Ramos (cell line): ENCODE measurements around the gene NRSN2.
"Not testable (repeated sequence)": the region's sequence is repeated elsewhere in the genome, so short reads cannot be mapped to it uniquely, and the experiment has no call there.

Experiments
- in situ Hi-C: fragments of 300-500 bp; cut with MboI; formaldehyde crosslinking; loops from one replicate; pipeline ENCODE4 v1.14.3; 2022; ENCODE audit warnings: low sequenced_read_pairs; ENCODE audit not compliant: unreplicated experiment

NRSN2 gene

GRCh38 chr20:324177-325044, 22.5 kb upstream of the NRSN2 start:
- in situ Hi-C loops: no loop called here

- in situ Hi-C loops: no loop called here
These were observed 21.6 kb upstream of the NRSN2 start, which contains the start of gene SOX12 for GRCh38 chr20:325045-325888. TSS of gene SOX12 (plus strand) at chr20:325552. CDS start at chr20:325925, 373 bp downstream.

GRCh38 chr20:325889-326644, 20.8 kb upstream of the NRSN2 start:
- in situ Hi-C loops: no loop called here

DNA sequence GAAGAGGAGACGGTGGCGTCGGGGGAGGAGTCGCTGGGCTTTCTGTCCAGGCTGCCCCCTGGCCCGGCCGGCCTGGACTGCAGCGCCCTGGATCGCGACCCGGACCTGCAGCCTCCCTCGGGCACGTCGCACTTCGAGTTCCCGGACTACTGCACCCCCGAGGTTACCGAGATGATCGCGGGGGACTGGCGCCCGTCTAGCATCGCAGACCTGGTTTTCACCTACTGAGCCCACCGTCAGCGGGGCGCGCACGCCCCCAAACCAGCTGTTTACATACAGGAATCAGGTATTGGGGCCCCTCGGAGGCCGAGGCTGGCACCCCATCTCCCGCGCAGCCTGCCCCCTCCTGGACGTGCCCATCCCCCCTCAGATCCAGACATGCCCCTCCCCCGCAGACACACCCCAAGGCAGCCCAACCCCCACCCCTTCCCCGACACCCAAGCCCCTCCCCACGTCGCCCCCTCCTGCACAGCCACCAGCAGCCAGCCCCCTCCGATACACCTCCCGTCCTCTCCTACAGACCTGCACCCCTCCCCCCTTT, 20.2 kb upstream of the NRSN2 start:
- in situ Hi-C loops: no loop called here

DNA sequence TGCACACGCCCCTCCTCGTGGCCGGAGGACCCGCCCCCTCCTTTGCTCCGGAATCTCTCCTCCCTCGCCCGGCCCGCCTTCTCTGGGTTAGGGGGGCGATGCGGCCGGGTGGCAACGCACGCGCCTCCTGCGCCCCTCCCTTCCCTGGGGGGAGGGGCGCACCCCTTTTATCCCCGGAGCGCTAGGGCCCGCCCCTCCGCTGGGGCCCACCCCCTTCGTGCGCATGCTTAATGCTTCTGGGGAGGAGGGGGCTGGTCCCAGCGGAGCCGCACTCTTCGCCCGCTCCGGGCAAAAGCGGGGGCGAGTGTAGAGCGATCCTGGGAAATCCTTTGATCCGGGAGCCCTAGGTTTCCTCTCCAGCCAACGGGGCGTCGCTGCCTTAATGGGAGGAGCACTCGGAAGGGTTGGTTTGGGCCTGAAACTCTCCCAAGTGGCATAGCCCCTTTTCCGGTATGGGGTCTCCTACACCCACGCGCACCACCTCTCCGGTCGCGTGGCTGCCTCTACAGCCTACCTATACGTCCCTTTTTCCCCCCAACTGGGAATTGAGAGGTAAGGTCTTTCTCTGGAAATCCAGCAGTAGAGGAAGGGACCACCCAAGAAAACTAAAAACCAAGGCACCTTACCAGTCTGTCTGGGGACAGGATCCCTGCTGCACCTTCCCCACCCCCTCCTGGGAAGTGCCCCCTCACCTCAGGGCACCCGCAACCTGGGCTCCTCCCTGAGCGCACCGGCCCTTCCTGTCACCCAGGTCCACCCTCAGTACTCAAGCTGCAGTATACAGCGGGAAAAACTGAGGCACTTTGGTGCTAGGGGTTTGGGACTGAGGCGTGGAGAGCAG, 19.5 kb upstream of the NRSN2 start:
- in situ Hi-C loops: no loop called here

- in situ Hi-C loops: no loop called here
These were observed 18.6 kb upstream of the NRSN2 start for GRCh38 chr20:328027-328974.

DNA sequence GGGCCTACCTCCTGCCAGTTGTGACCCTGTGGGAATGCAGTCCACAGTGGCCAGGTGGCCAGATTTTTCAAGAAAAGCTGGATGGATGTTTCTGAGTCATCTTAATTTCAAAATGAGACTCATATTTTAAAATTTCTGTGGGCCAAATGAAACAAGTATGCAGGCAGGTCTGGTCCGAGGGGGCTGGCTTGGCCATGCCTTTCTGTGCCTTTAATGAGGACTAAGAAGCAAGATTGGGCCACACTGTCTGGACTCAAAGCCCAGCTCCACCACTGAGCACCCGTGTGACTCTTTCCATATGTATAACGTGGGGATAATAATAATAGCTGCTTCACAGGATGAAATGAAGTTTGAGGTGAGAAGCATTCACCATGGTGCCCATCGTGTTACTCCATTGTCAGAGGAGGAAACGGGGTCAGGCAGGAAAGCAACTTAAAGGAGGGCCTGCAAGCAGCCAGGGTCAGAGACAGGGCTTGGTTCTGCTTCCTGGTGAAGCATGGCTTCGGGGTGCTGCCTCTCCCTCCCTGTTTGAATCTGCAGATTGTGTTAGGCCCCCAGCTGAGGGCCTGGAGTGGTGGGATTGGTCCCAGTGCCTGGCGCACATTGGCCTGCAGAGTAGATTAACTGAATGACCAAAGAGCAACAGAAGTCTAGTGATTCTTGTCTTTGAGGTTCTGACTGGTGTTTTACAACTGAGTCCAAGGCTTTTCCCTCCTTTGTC, 17.8 kb upstream of the NRSN2 start:
- in situ Hi-C loops: no loop called here

GRCh38 chr20:329851-330232, 17.1 kb upstream of the NRSN2 start:
- in situ Hi-C loops: no loop called here

GRCh38 chr20:330233-331149, 16.4 kb upstream of the NRSN2 start:
- in situ Hi-C loops: no loop called here

DNA sequence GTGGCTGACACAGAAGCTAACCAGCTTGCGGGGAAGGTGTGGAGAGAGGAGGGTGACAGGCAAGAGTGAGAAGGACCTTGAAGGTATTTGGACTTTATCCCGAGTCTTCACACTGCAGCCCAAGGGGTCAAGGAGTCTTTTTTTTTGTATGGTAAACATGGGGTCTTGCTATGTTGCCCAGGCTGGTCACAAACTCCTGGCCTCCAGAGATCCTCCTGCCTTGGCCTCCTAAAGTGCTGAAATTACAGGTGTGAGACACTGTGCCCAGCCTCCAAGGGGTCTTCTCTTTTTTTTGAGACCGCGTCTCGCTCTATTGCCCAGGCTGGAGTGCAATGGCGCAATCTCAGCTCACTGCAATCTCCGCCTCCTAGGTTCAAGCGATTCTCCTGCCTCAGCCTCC, 12.3 kb upstream of the NRSN2 start:
- in situ Hi-C loops: no loop called here

- in situ Hi-C loops: not testable (repeated sequence)
These were observed 10.9 kb upstream of the NRSN2 start for GRCh38 chr20:336040-336439.

GRCh38 chr20:341682-342081, 5.2 kb upstream of the NRSN2 start:
- in situ Hi-C loops: no loop called here

- in situ Hi-C loops: no loop called here
These were observed 3.8 kb upstream of the NRSN2 start for GRCh38 chr20:343107-343506.

DNA sequence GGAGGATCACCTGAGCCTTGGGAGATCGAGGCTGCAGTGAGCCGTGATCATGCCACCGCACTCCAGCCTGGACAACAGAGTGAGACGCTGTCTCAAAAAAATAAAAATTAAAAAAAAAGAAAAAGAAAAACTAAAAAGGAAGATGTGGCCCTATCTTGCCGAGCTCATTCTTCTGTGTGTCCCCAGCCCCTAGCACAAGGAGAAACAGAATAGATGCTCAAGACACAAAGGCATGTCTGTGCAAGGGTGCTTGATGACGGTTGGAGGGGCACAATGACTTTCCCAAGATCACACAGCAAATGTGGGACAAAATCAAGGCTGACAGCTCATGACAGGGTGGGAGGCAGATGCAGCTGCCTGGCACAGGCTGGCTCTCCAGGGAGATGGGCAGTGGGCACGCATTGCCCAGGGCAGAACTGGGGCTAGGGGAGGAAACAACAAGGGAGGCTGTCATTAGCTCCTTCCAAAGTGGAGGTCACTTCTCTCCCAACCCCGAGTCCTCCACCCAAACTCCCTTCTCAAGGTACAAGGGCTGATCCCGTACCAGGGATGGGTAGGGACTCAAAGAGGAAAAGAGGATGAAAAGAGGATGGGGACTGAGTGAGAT, 775 bp upstream of the NRSN2 start:
- in situ Hi-C loops: no loop called here

GRCh38 chr20:347317-347639, 367 bp downstream of the NRSN2 start:
- in situ Hi-C loops: no loop called here

DNA sequence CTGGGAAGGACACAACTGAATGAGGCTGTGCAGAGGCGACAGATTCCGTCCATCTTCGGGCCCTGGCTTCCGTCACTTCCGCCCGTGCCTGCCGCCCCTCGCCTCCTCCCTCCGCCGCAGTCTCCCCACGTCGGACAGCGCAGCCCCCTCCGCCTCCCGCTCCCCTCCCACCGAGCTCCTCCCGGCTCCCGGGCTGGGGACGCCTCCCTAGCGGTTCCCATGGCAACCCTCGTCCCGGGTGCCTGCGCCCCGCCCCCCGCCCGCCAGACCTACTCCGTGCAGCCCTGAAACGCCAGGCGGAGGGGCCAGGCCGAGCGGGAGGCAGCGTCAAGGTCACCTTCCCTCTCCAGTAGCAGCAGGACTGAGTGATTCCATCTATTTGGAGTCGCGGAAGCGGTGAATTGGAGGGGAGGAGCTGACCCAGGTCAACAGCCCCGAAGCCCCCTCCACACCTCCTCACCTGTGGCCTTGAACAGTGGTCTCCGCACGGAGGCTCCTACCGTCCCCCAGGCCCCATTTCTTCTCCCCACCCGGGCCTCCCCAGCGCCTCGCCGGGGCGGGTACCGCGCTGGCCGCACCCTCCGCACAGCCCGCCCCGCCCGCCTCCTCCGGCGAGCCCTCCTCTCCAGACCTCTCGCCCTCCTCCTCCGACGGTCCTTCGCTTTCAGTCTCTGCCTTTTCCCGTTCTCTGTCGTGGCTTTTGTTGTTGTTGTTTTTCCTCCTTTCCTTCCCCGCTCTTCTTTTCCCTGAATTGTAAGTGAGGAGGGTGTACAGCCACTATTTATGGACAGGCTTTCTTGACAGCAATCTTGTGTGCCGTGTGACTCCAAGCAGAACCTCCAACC, 951 bp downstream of the NRSN2 start:
- in situ Hi-C loops: no loop called here
